Esophagus (tissue), 2 donors: ENCODE results near the gene ZNF621. TPM values are rescaled to one million over a fixed set of nuclear protein-coding genes. Genes with fewer than 3 reads are reported as not detected.
A peak's percentile ranks its signal among the peaks of the same experiment; 100 is the strongest.

Source experiments
- H3K27ac ChIP-seq, 2 donors: one replicate each; pipeline ENCODE4 v1.5.1; 2013; ENCODE audit warnings: low read depth in 2 of 2, mild to moderate bottlenecking in 2 of 2, inconsistent platforms in 1 of 2, low read length in 1 of 2, moderate library complexity in 1 of 2
- H3K27me3 ChIP-seq, 2 donors: one replicate each; pipeline ENCODE4 v1.6.1; 2013; ENCODE audit warnings: low read length in 2 of 2, control low read depth in 1 of 2, mild to moderate bottlenecking in 1 of 2; ENCODE audit not compliant: insufficient read depth in 2 of 2, control insufficient read depth in 1 of 2
- H3K36me3 ChIP-seq, 2 donors: one replicate each; pipeline ENCODE4 v1.6.1; 2013; ENCODE audit warnings: low read length in 1 of 2; ENCODE audit not compliant: control insufficient read depth in 2 of 2, insufficient read depth in 2 of 2
- H3K4me1 ChIP-seq, 2 donors: one replicate each; pipeline ENCODE4 v1.6.1; 2013; ENCODE audit warnings: low read length in 1 of 2; ENCODE audit not compliant: control insufficient read depth in 2 of 2, insufficient read depth in 2 of 2
- H3K4me3 ChIP-seq, 2 donors: one replicate each; pipeline ENCODE4 v1.5.1; 2013; ENCODE audit warnings: low read length in 2 of 2, mild to moderate bottlenecking in 2 of 2, low read depth in 1 of 2, moderate library complexity in 1 of 2
- H3K9me3 ChIP-seq, 2 donors: one replicate each; pipeline ENCODE4 v1.6.1; 2013; ENCODE audit warnings: mild to moderate bottlenecking in 2 of 2, low read depth in 1 of 2, low read length in 1 of 2, moderate library complexity in 1 of 2; ENCODE audit not compliant: control insufficient read depth in 2 of 2, insufficient read depth in 1 of 2
- WGBS, 2 donors: extraction: QIAGEN DNeasy Blood & Tissue Kit; methylation state at CpG; one replicate each; pipeline ENCODE4 v1.1.7; 2013; 5-methylcytosine and 5-hydroxymethylcytosine counted together
- polyA plus RNA-seq, 2 donors: library from polyadenylated mRNA; stranded (reverse); fragments of 200-250 nt; gene quantifications; one replicate each; pipeline ENCODE4 v1.2.3, GENCODE V29; 2013
- donor health status: healthy with polysubstance abuse.
- donor health status: Bipolar disorder and iron deficiency.

The ZNF621 gene
- polyA plus RNA-seq, 2 donors = 5.8 to 11.0 TPM

DNA sequence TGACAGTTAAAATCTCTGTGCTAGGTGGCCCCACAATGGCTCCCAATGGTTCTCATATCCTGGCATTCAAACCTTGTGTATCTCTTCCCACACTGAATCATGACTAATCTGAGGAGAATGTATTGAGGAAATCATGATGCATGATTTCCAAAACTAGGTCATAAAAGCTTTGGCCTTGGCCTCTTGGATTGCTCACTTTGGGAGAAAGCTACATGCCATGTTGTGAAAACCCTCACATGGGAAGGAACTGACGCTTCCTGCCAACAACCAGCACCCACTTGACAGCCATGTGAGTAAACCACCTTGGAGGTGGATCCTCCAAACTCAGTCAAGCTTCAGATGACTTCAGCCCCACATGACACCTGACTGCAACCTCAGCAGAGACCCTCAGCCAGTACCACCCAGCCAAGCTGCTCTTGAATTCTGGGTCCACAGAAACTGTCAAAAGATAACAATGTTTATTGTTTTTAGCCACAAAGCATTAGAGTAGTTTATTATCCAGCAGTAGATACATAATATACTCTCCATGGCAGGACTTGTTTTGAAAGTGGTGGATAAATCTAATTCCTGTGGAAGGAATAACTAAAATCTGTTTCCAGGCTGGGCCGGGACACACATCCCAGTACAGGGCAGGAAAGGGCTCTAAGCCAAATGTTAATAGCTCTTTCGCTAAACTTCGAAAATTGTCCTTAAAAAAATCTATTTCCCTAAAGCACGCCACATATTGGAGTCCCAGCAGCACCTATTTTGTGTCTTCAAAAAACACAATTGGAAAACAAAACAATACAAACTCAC lies 19.9 kb upstream of the ZNF621 start:
- H3K36me3 ChIP-seq = no peaks in the 10 kb centered on the region
- peaks cover 0 to 2% of the 10 kb centered on the region in 2 donors for H3K4me1 ChIP-seq
- H3K27me3 ChIP-seq = no peaks in the 10 kb centered on the region
- H3K4me3 ChIP-seq = no peak overlapping the region
- 65 to 67% methylated on average over 5 of the region's 5 CpGs for WGBS, 2 donors
- no peaks in the 10 kb centered on the region for H3K9me3 ChIP-seq
- H3K27ac ChIP-seq = peak overlapping the region in 1 of 2 donors; percentile 53

DNA sequence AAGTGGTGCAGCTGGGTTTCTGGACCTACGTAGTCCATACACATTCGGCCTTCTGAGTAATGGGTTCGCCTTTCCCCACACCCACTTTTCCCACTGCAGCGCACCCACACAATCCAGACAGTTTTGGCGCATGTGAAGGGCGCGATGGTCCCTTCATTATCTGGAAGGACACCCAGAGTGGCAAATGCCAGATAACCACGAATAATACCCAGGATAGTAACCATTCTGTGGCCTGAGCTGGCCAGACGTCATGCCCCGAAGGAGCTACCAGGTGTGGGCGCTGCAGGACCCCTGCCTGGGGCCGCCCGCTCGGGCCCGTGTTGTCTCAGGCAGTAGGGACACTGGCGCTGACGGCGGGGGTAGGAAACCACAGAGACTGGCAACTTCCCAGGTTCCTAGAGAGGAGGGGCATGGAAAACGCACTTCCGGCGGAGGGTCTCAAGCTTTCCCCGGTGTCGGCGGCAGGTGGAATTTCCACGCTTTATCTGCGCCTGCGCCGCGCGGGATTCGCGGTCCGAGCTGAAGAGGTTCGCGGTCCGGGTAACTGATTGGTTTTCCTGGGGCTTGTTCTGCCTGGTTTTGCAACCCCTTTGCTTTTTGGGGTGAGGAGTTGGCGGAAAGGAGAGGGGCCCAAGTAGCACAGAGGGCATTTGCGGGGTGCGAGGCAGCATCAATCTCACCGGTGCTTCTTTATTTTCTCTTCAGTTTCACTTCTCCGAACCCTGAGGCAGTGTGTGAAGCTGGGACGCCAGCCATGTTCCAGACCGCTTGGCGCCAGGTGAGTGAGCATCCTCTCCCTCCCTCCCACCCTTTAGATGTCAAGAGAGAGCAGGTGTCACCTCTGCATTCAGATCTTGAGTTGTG lies 18.9 kb upstream of the ZNF621 start, which contains the start of gene ZNF620:
ZNF620 (plus strand) TSS at position 441 of the 864 bp plus-strand sequence; CDS start at position 755, 314 bp downstream.
- peaks cover 0 to 2% of the 10 kb centered on the region in 2 donors for H3K4me1 ChIP-seq
- 5 to 7% methylated on average over 43 to 44 of the region's 44 CpGs for WGBS, 2 donors
- H3K27ac ChIP-seq = peak within 1 kb of the TSS; percentile 35 to 78
- H3K27me3 ChIP-seq = no peaks in the 10 kb centered on the region
- H3K4me3 ChIP-seq = peak within 1 kb of the TSS; percentile 68 to 76
- no peaks in the 10 kb centered on the region for H3K36me3 ChIP-seq
- H3K9me3 ChIP-seq = no peaks in the 10 kb centered on the region

DNA sequence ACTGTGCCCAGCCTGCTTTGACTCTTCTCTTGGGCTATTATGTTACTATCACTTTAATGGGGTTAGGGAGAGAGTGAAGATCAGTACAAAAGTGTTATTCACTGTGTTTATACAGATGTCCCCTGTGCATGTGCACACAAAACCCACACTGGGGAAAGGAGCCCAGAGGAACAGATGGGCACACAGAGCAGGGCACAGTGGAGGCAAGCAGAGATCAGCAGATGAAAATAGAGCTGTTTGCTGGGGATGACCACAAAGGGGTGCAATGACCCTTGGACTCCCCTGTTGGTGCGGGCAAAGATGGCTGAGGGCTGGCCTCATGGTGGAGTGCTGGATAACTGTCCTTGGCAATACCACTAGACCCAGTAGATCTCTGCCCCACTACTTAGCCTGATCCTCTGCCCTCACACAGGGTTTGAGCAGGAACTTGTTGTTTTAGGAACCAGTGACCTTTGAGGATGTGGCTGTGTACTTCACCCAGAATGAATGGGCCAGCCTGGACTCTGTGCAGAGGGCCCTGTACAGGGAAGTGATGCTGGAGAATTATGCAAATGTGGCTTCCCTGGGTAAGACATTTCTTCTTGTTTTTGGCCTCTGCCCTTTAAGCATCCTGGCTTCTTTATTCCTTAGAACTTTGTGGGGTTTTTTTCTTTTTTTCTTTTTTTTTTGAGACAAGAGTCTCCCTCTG lies 13.6 kb upstream of the ZNF621 start:
- Histone ChIP-seq H3K4me1 (no peaks in the 10 kb centered on the region), H3K9me3 (no peaks in the 10 kb centered on the region), H3K36me3 (no peaks in the 10 kb centered on the region), H3K4me3 (no peak overlapping the region), H3K27me3 (no peaks in the 10 kb centered on the region), H3K27ac (no peak overlapping the region)
- 100% methylated on average over 1 of the region's 1 CpG for WGBS, 2 donors

DNA sequence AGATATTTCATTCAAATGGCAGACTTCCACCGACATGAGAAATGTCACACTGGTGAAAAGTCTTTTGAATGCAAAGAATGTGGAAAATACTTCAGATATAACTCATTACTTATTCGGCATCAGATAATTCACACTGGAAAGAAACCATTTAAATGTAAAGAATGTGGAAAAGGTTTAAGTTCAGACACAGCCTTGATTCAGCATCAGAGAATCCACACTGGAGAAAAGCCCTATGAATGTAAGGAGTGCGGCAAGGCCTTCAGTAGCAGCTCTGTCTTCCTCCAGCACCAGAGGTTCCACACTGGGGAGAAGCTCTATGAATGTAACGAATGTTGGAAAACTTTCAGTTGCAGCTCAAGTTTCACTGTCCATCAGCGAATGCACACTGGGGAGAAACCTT lies 8.6 kb upstream of the ZNF621 start:
- 91 to 93% methylated on average over 5 of the region's 5 CpGs for WGBS, 2 donors
- H3K4me3 ChIP-seq = no peak overlapping the region
- H3K27ac ChIP-seq = no peak overlapping the region
- H3K9me3 ChIP-seq = no peaks in the 10 kb centered on the region
- H3K36me3 ChIP-seq = peaks cover 0 to 2% of the 10 kb centered on the region in 2 donors
- no peaks in the 10 kb centered on the region for H3K27me3 ChIP-seq
- H3K4me1 ChIP-seq = no peaks in the 10 kb centered on the region

DNA sequence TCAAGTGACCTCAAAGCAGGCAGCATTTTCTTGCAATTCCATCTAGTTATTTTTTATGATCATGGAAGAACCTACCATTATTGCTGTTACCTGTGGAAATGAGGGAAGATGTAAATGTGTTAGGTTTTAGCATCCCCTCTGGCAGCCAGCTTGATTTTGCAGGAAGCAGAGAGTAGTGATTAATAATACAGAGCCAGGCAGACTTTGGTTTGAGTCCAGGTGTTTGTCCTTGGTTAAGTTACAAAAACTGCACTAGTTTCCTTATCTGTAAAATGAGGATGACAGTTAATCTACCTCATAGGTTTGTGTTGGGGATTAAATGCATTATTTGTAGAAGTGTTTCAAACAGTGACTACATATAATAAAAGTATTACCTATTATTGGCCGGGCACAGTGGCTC lies 6.7 kb upstream of the ZNF621 start:
- Histone ChIP-seq H3K27me3 (no peaks in the 10 kb centered on the region), H3K9me3 (no peaks in the 10 kb centered on the region), H3K36me3 (peaks cover 0 to 2% of the 10 kb centered on the region in 2 donors), H3K4me1 (no peaks in the 10 kb centered on the region), H3K4me3 (no peak overlapping the region), H3K27ac (no peak overlapping the region)
- 56 to 86% methylated on average over 1 of the region's 1 CpG for WGBS, 2 donors

DNA sequence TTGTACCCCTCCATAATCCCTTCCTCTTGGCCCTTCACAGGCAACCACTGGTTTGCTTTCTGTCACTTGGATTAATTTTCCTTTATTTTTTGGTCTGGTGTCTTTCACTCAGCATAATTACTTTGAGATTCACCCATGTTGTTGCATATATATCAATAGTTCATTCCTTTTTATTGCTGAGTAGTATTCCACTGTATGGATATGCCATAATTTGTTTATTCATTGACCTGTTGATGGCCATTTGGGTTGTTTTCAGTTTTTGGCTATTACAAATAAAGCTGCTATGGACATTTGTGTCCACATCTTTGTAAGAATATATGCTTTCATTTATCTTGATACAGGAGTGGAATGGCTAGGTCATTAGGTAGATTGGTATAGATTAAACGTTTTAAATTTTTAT lies 5.9 kb upstream of the ZNF621 start:
- WGBS, 2 donors = 91% methylated on average over 1 of the region's 1 CpG
- Histone ChIP-seq H3K4me3 (no peak overlapping the region), H3K27ac (no peak overlapping the region)

DNA sequence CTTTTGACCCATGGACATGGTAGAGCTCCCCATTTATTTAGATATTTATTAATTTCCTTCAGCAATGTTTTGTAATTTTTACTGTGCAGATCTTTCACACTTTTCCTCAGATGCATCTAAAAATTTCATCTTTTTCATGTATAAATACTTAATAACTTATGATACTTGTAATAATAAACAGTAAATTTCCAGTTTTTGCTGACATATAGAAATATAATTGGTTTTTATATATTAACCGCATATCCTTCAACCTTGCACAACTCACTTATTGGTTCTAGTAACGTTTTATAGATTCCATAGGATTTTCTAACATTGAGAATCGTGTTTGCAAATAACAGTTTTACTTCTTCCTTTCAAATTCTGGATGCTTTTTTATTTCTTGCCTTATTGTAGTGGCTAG lies 3.5 kb upstream of the ZNF621 start:
- 84 to 94% methylated on average over 3 of the region's 3 CpGs for WGBS, 2 donors

More for the DNA sequence above, 5.9 kb upstream of the ZNF621 start:
- Histone ChIP-seq H3K27me3 (no peaks in the 10 kb centered on the region), H3K9me3 (no peaks in the 10 kb centered on the region), H3K4me1 (no peaks in the 10 kb centered on the region), H3K36me3 (peaks cover 0 to 2% of the 10 kb centered on the region in 2 donors)

DNA sequence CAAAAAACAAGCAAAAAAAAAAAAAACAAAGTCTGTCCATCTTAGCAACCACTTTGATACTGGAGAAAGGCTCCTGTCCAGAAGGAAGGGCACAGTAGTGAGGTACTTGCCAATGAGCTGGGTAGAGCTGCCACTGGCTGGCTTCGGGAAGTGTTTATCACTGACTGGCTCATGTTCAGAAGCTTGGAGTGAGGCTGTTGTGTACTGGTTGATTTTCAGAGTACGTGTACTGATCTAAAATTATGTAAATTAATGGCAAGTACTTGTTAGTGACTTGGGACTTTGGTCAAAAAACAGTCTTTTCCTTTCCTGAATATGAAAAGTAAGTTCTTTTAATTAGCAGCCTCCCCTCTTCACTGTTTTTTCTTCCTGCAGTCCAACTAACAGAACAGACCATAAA lies 979 bp upstream of the ZNF621 start:
- WGBS, 2 donors = 48 to 51% methylated on average over 2 of the region's 2 CpGs

More for the DNA sequence above, 3.5 kb upstream of the ZNF621 start:
- Histone ChIP-seq H3K27ac (no peak overlapping the region), H3K36me3 (peaks cover 0 to 2% of the 10 kb centered on the region in 2 donors), H3K4me3 (no peak overlapping the region), H3K9me3 (no peaks in the 10 kb centered on the region), H3K4me1 (no peaks in the 10 kb centered on the region), H3K27me3 (no peaks in the 10 kb centered on the region)

GRCh38 chr3:40524222-40524567 lies 565 bp upstream of the ZNF621 start:
- Histone ChIP-seq H3K9me3 (no peaks in the 10 kb centered on the region), H3K27me3 (no peaks in the 10 kb centered on the region), H3K4me3 (peak overlapping the region; percentile 66 to 80), H3K36me3 (peaks cover 2 to 3% of the 10 kb centered on the region in 2 donors), H3K4me1 (no peaks in the 10 kb centered on the region), H3K27ac (peak overlapping the region; percentile 75 to 87)
- 14 to 16% methylated on average over 5 of the region's 5 CpGs for WGBS, 2 donors

More for the DNA sequence above, 979 bp upstream of the ZNF621 start:
- Histone ChIP-seq H3K27me3 (no peaks in the 10 kb centered on the region), H3K4me1 (no peaks in the 10 kb centered on the region), H3K27ac (no peak overlapping the region), H3K4me3 (no peak overlapping the region), H3K36me3 (no peaks in the 10 kb centered on the region), H3K9me3 (no peaks in the 10 kb centered on the region)
